GM13976 (cell line): Measurements from ENCODE around the gene DOHH.

Source experiments
- DNase-seq: peaks from one replicate; pipeline ENCODE4 v3.0.0; 2012; ENCODE audit warnings: low spot score
- CTCF ChIP-seq: IDR thresholded peaks from 2 replicates; pipeline ENCODE4 v1.5.1; 2012; ENCODE audit warnings: borderline replicate concordance, mild to moderate bottlenecking; ENCODE audit not compliant: insufficient read depth; ENCODE audit errors: extremely low read depth, missing control alignments, control extremely low read depth
- in situ Hi-C: fragments of 300-500 bp; cut with MboI; formaldehyde crosslinking; loops from one replicate; pipeline ENCODE4 v1.12.0; 2022; ENCODE audit warnings: low sequenced_read_pairs, mixed read lengths, inconsistent platforms; ENCODE audit not compliant: unreplicated experiment

DOHH gene

GRCh38 chr19:3477506-3477905 lies 23.0 kb downstream of the DOHH start:
- no peak for DNase-seq
- in situ Hi-C loops: loop anchor here (10.0 kb wide), 1 partner anchor 153 kb away; no protein-coding TSS in a partner anchor
- TF ChIP-seq CTCF: no peak

- DNase-seq: no peak
- in situ Hi-C loops: loop anchor here (10.0 kb wide), 1 partner anchor 152 kb away; no protein-coding TSS in a partner anchor
- no peak for TF ChIP-seq CTCF
Observed at GRCh38 chr19:3476830-3477229, 23.6 kb downstream of the DOHH start.

- in situ Hi-C loops: loop anchor here (10.0 kb wide), 1 partner anchor 151 kb away; no protein-coding TSS in a partner anchor
- TF ChIP-seq CTCF: no peak
- DNase-seq: no peak
Observed at GRCh38 chr19:3475449-3475848, 25.0 kb downstream of the DOHH start.

- DNase-seq: no peak
- in situ Hi-C loops: loop anchor here (10.0 kb wide), 1 partner anchor 150 kb away; no protein-coding TSS in a partner anchor
- no peak for TF ChIP-seq CTCF
Observed at GRCh38 chr19:3474614-3475013, 25.9 kb downstream of the DOHH start.

- in situ Hi-C loops: loop anchor here (10.0 kb wide), 1 partner anchor 149 kb away; no protein-coding TSS in a partner anchor
- no peak for TF ChIP-seq CTCF
- no peak for DNase-seq
Observed at GRCh38 chr19:3474010-3474409, 26.5 kb downstream of the DOHH start.

GRCh38 chr19:3471954-3472655 lies 28.4 kb downstream of the DOHH start:
- peak; percentile 54 for TF ChIP-seq CTCF
- in situ Hi-C loops: loop anchor here (10.0 kb wide), 1 partner anchor 147 kb away; no protein-coding TSS in a partner anchor
- peak; percentile 75 for DNase-seq
